H9 (cell line): ENCODE measurements around the gene JAG2. TPM values are rescaled to one million over a fixed set of nuclear protein-coding genes. Genes with fewer than 3 reads are reported as not detected.

ENCODE experiments used
- DNase-seq: peaks from one replicate; pipeline ENCODE4 v3.0.0-alpha.2; 2017
- H2AFZ ChIP-seq: one replicate; pipeline ENCODE4 v1.6.1; 2013; ENCODE audit warnings: mild to moderate bottlenecking, low read length, control low read depth, moderate library complexity
- H2AK5ac ChIP-seq: 2 replicates; pipeline ENCODE4 v1.6.1; 2013; ENCODE audit warnings: low read length, control low read depth, mixed read lengths; ENCODE audit not compliant: insufficient read length
- H2BK120ac ChIP-seq: one replicate; pipeline ENCODE4 v1.6.1; 2013; ENCODE audit warnings: low read depth, mild to moderate bottlenecking, low read length, control low read depth, inconsistent platforms; ENCODE audit not compliant: poor library complexity, severe bottlenecking
- H2BK12ac ChIP-seq: 2 replicates; pipeline ENCODE4 v1.6.1; 2013; ENCODE audit warnings: low read length, control low read depth, mixed read lengths, low read depth; ENCODE audit not compliant: insufficient read length
- H2BK15ac ChIP-seq: 2 replicates; pipeline ENCODE4 v1.6.1; 2013; ENCODE audit warnings: low read depth, low read length, control low read depth
- H2BK20ac ChIP-seq: one replicate; pipeline ENCODE4 v1.6.1; 2013; ENCODE audit warnings: low read depth, mild to moderate bottlenecking, low read length, control low read depth, inconsistent platforms; ENCODE audit not compliant: poor library complexity, severe bottlenecking
- H2BK5ac ChIP-seq: 2 replicates; pipeline ENCODE4 v1.6.1; 2013; ENCODE audit warnings: low read length, control low read depth, mixed read lengths; ENCODE audit not compliant: insufficient read length
- H3K14ac ChIP-seq: 2 replicates; pipeline ENCODE4 v1.6.1; 2013; ENCODE audit warnings: low read length, control low read depth; ENCODE audit not compliant: insufficient read depth
- H3K18ac ChIP-seq: 2 replicates; pipeline ENCODE4 v1.6.1; 2013; ENCODE audit warnings: low read depth, mild to moderate bottlenecking, mixed read lengths, low read length, control low read depth; ENCODE audit not compliant: insufficient read length
- H3K23ac ChIP-seq: 2 replicates; pipeline ENCODE4 v1.6.1; 2013; ENCODE audit warnings: low read length, control low read depth, mixed read lengths, low read depth; ENCODE audit not compliant: insufficient read length
- H3K23me2 ChIP-seq: 2 replicates; pipeline ENCODE4 v1.6.1; 2013; ENCODE audit warnings: low read depth, mild to moderate bottlenecking, mixed read lengths, low read length, control low read depth; ENCODE audit not compliant: insufficient read length, poor library complexity, severe bottlenecking
- H3K27ac ChIP-seq: 2 replicates; pipeline ENCODE4 v1.5.1; 2013; ENCODE audit warnings: low read length, control low read depth, mixed read lengths, low read depth; ENCODE audit not compliant: insufficient read length
- H3K27me3 ChIP-seq: 2 replicates; pipeline ENCODE4 v1.6.1; 2013; ENCODE audit warnings: low read length, control low read depth, inconsistent platforms; ENCODE audit not compliant: insufficient read depth
- H3K4ac ChIP-seq: 2 replicates; pipeline ENCODE4 v1.6.1; 2013; ENCODE audit warnings: low read depth, mild to moderate bottlenecking, control low read depth, inconsistent platforms, low read length, moderate library complexity
- H3K4me1 ChIP-seq: 2 replicates; pipeline ENCODE4 v1.6.1; 2013; ENCODE audit warnings: low read length, control low read depth, inconsistent platforms; ENCODE audit not compliant: insufficient read depth
- H3K4me2 ChIP-seq: 2 replicates; pipeline ENCODE4 v1.6.1; 2013; ENCODE audit warnings: low read length, control low read depth, mixed read lengths; ENCODE audit not compliant: insufficient read length, insufficient read depth
- H3K56ac ChIP-seq: 2 replicates; pipeline ENCODE4 v1.6.1; 2013; ENCODE audit warnings: low read depth, mild to moderate bottlenecking, mixed read lengths, low read length, control low read depth; ENCODE audit not compliant: insufficient read length
- H3K79me1 ChIP-seq: 2 replicates; pipeline ENCODE4 v1.6.1; 2013; ENCODE audit warnings: low read depth, mild to moderate bottlenecking, moderate library complexity, low read length, control low read depth, inconsistent platforms; ENCODE audit not compliant: insufficient read depth, poor library complexity, severe bottlenecking
- H3K79me2 ChIP-seq: 2 replicates; pipeline ENCODE4 v1.6.1; 2013; ENCODE audit warnings: low read length, control low read depth, inconsistent platforms; ENCODE audit not compliant: insufficient read depth
- H3K9ac ChIP-seq: 2 replicates; pipeline ENCODE4 v1.6.1; 2013; ENCODE audit warnings: low read length, control low read depth, mixed read lengths; ENCODE audit not compliant: insufficient read length; ENCODE audit errors: extremely low read depth
- H3K9me3 ChIP-seq: one replicate; pipeline ENCODE4 v1.6.1; 2013; ENCODE audit warnings: low read depth, low read length, inconsistent platforms; ENCODE audit not compliant: control insufficient read depth
- H3T11ph ChIP-seq: one replicate; pipeline ENCODE4 v1.6.1; 2013; ENCODE audit warnings: mild to moderate bottlenecking, low read length, control low read depth, inconsistent platforms
- H4K20me1 ChIP-seq: one replicate; pipeline ENCODE4 v1.6.1; 2013; ENCODE audit not compliant: control insufficient read depth, insufficient read length, insufficient read depth
- H4K5ac ChIP-seq: 2 replicates; pipeline ENCODE4 v1.6.1; 2013; ENCODE audit warnings: low read depth, mild to moderate bottlenecking, mixed read lengths, low read length, control low read depth; ENCODE audit not compliant: insufficient read length
- H4K8ac ChIP-seq: replicated peaks from 2 replicates; pipeline ENCODE4 v1.6.1; 2013; ENCODE audit warnings: low read length, control low read depth, mixed read lengths, low read depth; ENCODE audit not compliant: insufficient read length
- H4K91ac ChIP-seq: 2 replicates; pipeline ENCODE4 v1.6.1; 2013; ENCODE audit warnings: low read depth, mild to moderate bottlenecking, moderate library complexity, mixed read lengths, low read length, control low read depth; ENCODE audit not compliant: insufficient read length
- H3K27ac Mint-ChIP-seq, 3 experiments: 2 replicates in 2 of 3; 3 replicates in 1 of 3; pipeline ENCODE4 v1.8.0; 2020 to 2021; ENCODE audit warnings: mixed read lengths in 3 of 3, mild to moderate bottlenecking in 1 of 3, moderate library complexity in 1 of 3
- H3K27me3 Mint-ChIP-seq: 2 replicates; pipeline ENCODE4 v1.8.0; 2021; ENCODE audit warnings: low read depth, mild to moderate bottlenecking, moderate library complexity, mixed read lengths
- H3K36me3 Mint-ChIP-seq, 3 experiments: 2 replicates in 2 of 3; 3 replicates in 1 of 3; pipeline ENCODE4 v1.8.0; 2020 to 2021; ENCODE audit warnings: low read depth in 3 of 3, mixed read lengths in 3 of 3; ENCODE audit not compliant: insufficient read depth in 1 of 3
- H3K4me1 Mint-ChIP-seq, 2 experiments: 2 replicates each; pipeline ENCODE4 v1.8.0; 2020; ENCODE audit warnings: mixed read lengths in 2 of 2
- H3K4me3 Mint-ChIP-seq, 2 experiments: 2 replicates in 1 of 2; 3 replicates in 1 of 2; pipeline ENCODE4 v1.8.0; 2020 to 2021; ENCODE audit warnings: mild to moderate bottlenecking in 2 of 2, mixed read lengths in 2 of 2, moderate library complexity in 1 of 2
- H3K9me3 Mint-ChIP-seq, 2 experiments: 2 replicates in 1 of 2; 3 replicates in 1 of 2; pipeline ENCODE4 v1.8.0; 2020; ENCODE audit warnings: mild to moderate bottlenecking in 2 of 2, mixed read lengths in 2 of 2, moderate library complexity in 1 of 2
- CTCF ChIP-seq: fragments of 200-600 bp; sonication (generic); conservative IDR thresholded peaks from 3 replicates; pipeline ENCODE4 v1.8.0; 2021; ENCODE audit warnings: antibody characterized with exemption, mild to moderate bottlenecking
- WGBS: extraction: QIAGEN DNeasy Blood & Tissue Kit; methylation state at CpG from one replicate; pipeline ENCODE4 v1.1.7; 2013; ENCODE audit warnings: missing lambda C conversion rate, low lambda C conversion rate, mixed read lengths; ENCODE audit not compliant: insufficient read length; ENCODE audit errors: extremely low coverage; 5-methylcytosine and 5-hydroxymethylcytosine counted together
- total RNA-seq: library from RNA; stranded (reverse); gene quantifications from 2 replicates; pipeline ENCODE4 v1.2.1, GENCODE V29; 2021

Gene JAG2
- total RNA-seq, 1 experiment from 2014 or later = 11.4 TPM

DNA sequence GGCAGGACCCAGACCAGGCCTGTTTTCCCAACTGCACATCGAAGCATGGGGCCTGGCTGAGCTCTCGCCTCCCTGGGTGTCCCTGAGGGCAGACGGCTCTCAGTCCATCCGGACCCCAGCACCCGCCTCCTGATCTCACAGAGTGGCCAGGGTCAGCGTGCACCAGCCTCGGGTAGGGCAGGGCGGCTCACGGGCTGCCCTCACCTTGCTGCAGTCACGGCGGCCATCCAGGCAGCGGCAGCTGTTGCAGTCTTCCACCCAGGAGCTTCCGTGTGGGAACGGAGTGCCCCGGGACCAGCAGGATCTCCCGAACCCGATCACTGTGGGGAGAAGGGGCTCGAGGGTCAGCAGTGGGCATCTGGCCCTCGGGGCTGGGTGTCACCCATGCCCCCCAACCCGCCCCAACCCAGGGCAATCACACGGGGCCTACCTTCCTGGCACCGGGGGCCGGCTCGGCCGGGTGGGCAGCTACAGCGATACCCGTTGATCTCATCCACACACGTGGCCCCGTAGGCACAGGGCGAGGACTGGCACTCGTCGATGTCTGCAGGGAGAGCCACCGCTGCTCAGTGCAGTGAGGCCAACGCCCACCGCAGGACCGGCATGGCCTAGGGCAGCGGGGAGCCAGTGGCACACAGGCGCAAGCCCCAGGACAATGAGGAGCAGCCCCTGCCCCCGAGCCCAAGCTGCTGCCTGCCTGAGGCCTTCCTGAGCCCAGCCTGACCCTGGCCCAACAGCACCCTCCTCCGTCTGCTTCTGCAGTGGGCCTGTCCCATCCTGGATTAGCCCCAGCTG is 22.2 kb downstream of the JAG2 start:
- no peaks in the 10 kb centered on the region for H4K20me1 ChIP-seq
- Mint-ChIP-seq H3K36me3 (peaks cover 0 to 3% (median 3%) of the 10 kb centered on the region in 3 experiments; a peak in 3 of 7 replicates), H3K27me3 (no peaks in the 10 kb centered on the region), H3K4me1 (no peaks in the 10 kb centered on the region), H3K4me3 (no peak overlapping the region), H3K27ac (no peak overlapping the region), H3K9me3 (peaks cover 0 to 5% of the 10 kb centered on the region in 2 experiments; a peak in 3 of 5 replicates)
- H3K4me2 ChIP-seq = no peak overlapping the region
- no peak overlapping the region for H3T11ph ChIP-seq
- no peak overlapping the region for H2BK12ac ChIP-seq
- peak; percentile 25 for DNase-seq
- no peak overlapping the region for H3K9ac ChIP-seq
- no CpG with 5 or more reads among the region's 40 CpGs for WGBS
- no peaks in the 10 kb centered on the region for H3K27me3 ChIP-seq
- H4K5ac ChIP-seq = no peak overlapping the region
- H4K8ac ChIP-seq = no peak overlapping the region
- no peak overlapping the region for H3K27ac ChIP-seq
- no peaks in the 10 kb centered on the region for H3K9me3 ChIP-seq
- no peak overlapping the region for H4K91ac ChIP-seq
- H3K23me2 ChIP-seq = no peaks in the 10 kb centered on the region
- H3K56ac ChIP-seq = no peak overlapping the region
- H3K79me1 ChIP-seq = no peaks in the 10 kb centered on the region
- no peak overlapping the region for H3K18ac ChIP-seq
- H3K79me2 ChIP-seq = no peaks in the 10 kb centered on the region
- no peak overlapping the region for H2AFZ ChIP-seq
- no peak overlapping the region for H2BK15ac ChIP-seq
- no peaks in the 10 kb centered on the region for H3K4me1 ChIP-seq
- no peak overlapping the region for H2BK20ac ChIP-seq
- no peak overlapping the region for H2AK5ac ChIP-seq
- TF ChIP-seq CTCF = no peak
- no peak overlapping the region for H3K4ac ChIP-seq
- no peak overlapping the region for H2BK120ac ChIP-seq
- no peak overlapping the region for H3K14ac ChIP-seq
- H3K23ac ChIP-seq = no peak overlapping the region
- H2BK5ac ChIP-seq = no peak overlapping the region
